Tibial nerve (tissue), 4 donors: ENCODE results near the gene CALD1.

ENCODE experiments used
- EP300 ChIP-seq, 2 donors: sonication (generic); formaldehyde crosslinking; IDR thresholded peaks; one replicate each; pipeline ENCODE4 v1.6.1; 2017; ENCODE audit warnings: antibody characterized with exemption in 2 of 2, mild to moderate bottlenecking in 1 of 2
- POLR2A ChIP-seq, 2 donors: fragments of 450-650 bp; IDR thresholded peaks; one replicate each; pipeline ENCODE4 v1.6.1; 2017; ENCODE audit warnings: antibody characterized with exemption in 2 of 2, mild to moderate bottlenecking in 2 of 2, moderate library complexity in 2 of 2
- TF ChIP-seq, protein P1 (sequence below), 5 experiments: fragments of 200-600 bp in 3 of 5; fragments of 450-650 bp in 2 of 5; sonication (generic) in 3 of 5; IDR thresholded peaks; one replicate each; pipeline ENCODE4 v1.5.1; 2016 to 2019; ENCODE audit warnings: antibody characterized with exemption in 5 of 5, mild to moderate bottlenecking in 3 of 5, moderate library complexity in 2 of 5

DNA sequence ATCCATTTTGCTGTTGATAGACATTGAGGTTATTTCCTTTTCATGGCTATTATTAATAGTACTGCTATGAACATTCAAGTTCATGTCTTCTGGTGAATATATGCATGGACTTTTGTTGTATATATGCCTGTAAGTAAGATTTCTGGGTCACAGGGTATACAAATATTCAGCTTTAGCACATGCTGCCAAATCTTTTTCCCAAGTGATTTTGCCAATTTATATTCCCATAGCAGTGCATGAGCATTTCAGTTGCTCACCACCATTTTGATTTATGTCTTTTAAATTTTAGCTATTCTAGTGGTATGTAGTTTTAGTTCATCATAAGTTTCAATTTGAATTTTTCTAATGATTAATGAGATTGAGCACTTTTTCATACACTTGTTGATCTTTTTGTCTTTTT is 59.9 kb downstream of the CALD1 start:
- TF ChIP-seq, protein P1, sequence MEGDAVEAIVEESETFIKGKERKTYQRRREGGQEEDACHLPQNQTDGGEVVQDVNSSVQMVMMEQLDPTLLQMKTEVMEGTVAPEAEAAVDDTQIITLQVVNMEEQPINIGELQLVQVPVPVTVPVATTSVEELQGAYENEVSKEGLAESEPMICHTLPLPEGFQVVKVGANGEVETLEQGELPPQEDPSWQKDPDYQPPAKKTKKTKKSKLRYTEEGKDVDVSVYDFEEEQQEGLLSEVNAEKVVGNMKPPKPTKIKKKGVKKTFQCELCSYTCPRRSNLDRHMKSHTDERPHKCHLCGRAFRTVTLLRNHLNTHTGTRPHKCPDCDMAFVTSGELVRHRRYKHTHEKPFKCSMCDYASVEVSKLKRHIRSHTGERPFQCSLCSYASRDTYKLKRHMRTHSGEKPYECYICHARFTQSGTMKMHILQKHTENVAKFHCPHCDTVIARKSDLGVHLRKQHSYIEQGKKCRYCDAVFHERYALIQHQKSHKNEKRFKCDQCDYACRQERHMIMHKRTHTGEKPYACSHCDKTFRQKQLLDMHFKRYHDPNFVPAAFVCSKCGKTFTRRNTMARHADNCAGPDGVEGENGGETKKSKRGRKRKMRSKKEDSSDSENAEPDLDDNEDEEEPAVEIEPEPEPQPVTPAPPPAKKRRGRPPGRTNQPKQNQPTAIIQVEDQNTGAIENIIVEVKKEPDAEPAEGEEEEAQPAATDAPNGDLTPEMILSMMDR (IDR thresholded peaks at IDR 0.05) = no peak
- TF ChIP-seq EP300 (IDR thresholded peaks at IDR 0.05) (no peak), POLR2A (IDR thresholded peaks at IDR 0.05) (no peak)
